Measurements from ENCODE around the gene GAP43.

DNA sequence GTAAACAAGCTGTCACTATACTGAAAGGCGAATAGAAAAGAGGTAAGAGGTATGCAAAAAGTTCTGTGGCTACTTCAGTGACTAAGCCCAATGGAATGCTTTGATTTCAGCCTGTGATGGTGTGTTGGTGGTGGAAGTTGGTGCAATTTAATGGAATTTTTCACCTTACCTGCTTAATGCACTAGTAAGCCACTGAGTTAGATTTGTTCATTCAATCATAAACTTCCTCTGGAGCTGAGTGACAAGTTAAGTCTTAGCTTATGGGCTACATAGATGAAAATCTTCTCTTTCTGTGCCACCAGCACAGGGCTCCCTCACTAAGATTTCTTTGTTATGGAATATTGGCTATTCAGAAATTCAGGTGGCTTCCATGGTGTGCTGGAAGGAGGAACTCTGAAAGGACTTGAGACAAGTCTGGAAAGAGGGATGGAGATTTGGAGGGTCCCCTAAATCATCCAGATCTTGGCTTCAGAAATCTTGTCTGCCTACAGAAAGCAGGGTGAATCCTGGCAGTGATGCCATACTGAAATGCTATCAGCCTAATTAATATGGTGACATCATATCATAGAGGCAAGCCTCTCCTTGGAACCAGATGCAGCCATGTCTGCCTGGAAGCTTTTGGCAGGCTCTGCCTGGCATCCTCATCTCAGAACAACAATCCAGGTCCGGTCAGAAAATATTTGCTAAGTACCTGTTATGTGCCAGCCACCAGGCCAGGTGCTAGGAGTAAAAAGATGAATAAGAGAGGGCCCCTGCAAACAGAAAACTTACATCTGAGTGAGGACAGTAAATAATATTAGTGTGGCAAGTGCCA lies 8.1 kb upstream of the GAP43 start:
- TF ChIP-seq CTCF (IDR thresholded peaks at IDR 0.05): no peak
- TF ChIP-seq POLR2A (IDR thresholded peaks at IDR 0.05): no peak
- no peak for TF ChIP-seq POLR2AphosphoS5 (IDR thresholded peaks at IDR 0.05; ENCODE audit: insufficient read depth in 1 of 2, low read depth in 1 of 2)

Measured in vagina (tissue), 2 donors.